HG03095 (cell line): ENCODE data around the gene PGGT1B.

ENCODE experiments used
- ATAC-seq: cut with Tn5 transposase; IDR thresholded peaks from one replicate; pipeline ENCODE4 v1.9.1; 2021; ENCODE audit warnings: moderate library complexity; ENCODE audit not compliant: unreplicated experiment

The PGGT1B gene

DNA sequence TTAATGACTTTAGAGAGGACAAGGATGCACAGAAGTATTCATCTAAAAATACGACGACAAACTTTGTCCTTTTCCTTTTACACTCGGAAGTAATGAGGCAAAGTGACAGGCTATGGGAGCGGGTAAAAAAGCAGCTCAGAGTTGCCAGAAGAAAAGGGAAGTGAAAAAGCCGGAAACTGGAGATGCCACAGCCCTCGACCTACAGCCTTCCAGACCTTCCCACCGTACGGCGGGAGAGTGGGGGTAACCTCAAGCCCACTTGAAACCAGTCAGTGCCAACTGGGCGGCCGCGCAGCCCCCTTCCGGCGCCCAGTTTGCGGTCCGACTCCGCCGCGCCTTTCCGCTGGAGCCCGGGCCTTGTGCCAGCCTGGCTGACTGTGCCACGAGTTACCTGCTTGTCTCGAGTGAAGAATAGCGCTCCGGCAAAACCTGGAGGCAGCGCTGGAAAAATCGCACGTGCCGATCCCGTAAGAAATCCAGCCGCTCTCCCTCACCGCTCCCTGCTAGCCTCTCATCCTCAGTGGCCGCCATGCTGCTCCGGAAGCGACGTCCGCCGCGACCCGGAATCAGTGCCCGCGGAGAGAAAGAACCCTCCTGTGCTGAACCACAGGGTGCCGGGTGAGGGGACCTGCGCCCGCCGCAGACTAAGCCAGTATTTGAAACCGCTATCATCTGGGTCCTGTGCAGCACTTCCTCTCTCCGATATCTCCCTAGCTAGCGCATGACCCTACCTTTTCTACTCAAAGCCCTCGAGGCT is at the start of gene PGGT1B:
PGGT1B (minus strand) TSS at position 557 of the 757 bp plus-strand sequence; CDS start at position 531, 26 bp downstream.
- peak; percentile 90 for ATAC-seq

DNA sequence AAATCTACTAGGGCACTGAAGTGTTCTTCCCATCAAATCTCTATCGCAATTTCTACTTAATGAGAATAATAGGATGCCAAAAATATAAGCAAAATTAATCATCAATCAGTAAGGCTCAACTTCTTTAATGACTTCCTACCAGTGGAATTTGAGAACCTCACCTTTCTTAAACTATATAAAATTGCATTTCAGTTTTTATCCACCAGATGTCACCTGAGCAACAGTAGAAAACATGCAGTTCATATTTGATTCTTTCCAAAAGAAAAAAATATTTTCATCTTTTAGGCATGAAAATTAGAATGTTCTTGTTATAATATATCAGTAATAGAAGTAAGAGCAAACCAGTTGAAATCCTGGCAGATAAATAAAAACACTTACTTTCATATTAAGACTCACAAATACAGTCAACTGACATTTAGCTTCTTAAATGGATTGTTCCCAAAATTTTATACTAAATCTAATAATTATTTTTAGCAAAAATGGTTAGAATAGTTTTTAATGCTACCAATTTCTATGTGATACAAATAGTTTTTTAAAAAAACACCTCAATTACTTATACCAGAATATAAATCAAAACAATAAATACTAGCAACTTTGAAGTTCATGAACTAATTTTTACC is 47.2 kb upstream of the PGGT1B start:
- ATAC-seq, result peak; percentile 54

DNA sequence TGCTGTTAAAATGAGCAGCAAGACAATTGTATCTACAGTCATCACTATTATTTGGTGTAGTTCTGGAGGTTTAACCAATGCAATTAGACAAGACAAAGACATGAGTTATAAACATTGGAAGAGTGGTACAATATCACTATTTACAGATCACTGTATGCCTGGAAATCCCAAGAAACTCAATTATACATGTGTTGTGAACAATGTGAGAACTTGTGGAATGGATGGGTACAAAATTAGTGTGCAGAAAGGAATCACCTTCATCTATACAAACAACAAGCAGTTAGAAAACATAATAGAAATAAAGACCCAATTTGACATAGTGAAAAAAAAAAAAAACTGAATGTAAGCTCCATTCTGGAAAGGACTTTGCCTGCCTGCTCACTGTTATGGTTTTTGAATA is 46.1 kb upstream of the PGGT1B start:
- no peak for ATAC-seq

DNA sequence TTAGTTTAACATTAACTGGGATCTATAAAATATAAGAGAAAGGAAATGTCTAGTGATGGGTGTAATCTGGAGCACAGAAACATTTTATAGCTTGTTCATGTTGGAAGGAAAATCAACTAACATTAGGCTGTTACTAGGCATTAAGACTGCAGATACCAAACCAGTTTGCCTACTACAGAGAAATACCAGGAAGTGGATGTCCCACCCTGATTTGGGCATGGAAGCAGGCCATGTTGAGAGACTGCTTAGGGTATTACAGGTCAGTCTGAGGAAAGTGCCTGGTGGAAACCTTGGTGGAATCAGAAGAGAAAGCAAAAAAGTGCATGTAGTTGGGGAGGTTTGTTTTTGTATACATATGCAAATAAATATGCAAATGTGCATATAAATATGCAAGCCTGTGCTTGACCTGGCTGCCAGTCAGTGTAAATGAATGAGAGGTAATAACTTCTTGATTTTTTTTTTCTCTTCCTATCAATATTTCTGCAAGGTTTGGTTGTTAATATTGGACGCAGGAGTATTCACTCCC is 43.4 kb upstream of the PGGT1B start:
- no peak for ATAC-seq

DNA sequence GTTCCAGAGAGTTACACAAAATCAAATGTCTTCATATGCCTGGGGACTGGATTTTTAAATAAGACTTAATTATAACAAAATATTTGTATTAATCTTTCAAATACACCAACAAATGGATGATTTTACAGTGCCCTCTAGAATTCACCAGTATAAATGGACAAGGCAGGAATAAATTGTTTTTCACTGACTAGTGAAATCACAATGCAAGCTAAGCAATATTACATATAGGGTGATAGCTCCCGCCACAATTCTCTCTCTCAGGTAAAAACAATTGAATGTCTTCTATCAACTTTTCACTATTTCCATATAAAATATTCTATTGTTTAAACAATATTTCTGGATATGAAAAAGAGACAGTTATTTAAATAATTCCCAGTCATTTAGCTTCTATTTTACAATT is 41.8 kb upstream of the PGGT1B start:
- ATAC-seq, result no peak

DNA sequence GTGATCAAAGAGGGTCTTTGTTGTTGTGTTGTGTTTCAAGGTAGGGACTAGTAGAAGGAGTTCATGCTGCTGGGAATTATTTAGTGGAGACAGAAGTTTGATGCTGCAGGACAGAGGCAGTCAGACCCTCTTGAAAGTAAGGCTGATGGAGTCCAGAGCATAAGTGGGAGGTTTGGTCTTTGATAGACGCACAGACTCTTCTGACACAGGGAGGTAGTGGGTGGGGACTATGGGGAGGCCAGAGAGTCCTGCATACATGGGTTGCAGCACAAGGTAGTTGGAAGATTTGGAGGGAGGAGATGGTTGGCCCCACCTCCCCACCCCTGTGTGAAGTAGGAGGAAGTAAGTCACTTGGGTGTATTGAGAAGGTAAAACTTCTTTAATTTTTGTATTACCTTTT is 36.1 kb upstream of the PGGT1B start:
- no peak for ATAC-seq

DNA sequence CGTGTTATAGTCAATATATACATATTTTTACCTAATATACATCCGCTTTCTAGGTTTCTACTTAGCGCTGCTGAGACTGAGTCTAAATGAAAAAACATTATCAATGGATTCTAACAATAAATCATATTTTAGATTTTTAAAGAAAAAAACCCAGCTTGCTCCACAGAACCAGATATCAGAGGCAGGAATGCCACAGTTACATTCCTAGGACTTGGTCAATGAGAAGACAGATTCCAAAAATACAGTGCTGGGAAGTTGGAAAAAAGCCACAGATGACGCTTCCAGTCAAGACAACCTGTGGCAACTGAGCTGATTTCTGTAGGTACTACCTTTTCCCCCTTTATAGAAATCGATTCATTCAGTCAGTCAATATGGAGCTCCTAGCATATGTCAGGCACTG is 34.4 kb upstream of the PGGT1B start:
- no peak for ATAC-seq

DNA sequence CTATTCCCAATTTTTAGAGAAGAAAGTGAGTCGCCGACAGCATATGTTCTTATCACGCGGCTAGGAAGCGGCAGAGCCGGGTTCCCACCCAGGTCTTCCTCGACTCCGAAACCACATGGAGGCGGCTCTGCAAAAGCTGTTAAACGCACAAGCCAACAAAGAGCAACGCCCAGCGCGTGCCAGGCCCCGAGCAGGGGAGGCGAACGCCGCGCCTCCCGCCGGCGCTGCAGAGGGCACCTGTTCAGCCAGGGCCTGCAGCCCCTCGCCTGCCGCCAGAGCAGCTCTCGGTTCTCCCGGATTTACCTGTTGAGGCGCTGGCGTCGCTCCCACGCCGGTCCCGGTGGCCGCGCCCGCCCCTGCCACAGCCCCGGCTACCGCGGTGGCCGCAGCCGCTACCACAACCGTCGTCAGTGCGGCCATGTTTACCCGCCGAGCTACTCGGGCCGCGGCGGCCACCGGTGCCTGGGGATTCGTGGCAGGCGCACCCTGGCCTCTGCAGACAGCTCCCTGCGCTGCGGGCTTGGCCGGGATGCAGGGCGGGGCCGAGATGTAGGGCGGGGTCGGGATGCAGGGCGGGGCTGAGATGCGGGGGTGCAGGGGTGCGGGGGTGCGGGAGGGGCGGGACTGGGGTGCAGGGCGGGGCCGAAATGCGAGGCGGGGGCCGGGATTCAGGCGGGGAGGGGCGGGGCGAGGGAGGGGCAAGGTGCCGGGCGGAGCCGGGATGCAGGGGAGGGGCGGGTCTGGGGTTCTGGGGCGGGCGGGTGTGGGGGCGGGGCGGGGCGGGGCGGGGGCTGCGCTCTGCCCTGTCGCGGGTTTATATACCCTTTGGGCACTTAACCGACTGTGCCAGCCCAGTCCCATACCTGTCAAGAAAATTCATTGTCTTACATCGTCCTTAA is 33.7 kb upstream of the PGGT1B start, which contains the start of gene CCDC112:
CCDC112 (minus strand) TSS at position 531 of the 899 bp plus-strand sequence; CDS start at position 420, 111 bp downstream.
- peak; percentile 79 for ATAC-seq

DNA sequence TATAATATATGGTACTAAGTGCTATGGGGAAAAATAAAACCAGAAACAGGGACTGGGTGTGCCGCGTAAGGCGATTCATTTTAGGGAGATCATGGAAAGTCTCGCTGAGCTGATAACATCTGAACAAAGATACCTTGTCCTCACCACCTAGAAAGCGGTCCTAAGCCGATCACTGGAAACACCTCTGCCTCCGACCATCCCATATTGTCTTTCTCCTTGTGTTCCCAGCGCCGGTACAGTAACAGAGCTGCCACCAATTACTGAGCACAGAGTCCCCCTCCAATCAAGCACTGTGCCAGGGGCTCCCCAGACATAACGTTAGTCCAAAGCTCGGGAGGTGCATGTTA is 33.1 kb upstream of the PGGT1B start:
- ATAC-seq, result no peak

DNA sequence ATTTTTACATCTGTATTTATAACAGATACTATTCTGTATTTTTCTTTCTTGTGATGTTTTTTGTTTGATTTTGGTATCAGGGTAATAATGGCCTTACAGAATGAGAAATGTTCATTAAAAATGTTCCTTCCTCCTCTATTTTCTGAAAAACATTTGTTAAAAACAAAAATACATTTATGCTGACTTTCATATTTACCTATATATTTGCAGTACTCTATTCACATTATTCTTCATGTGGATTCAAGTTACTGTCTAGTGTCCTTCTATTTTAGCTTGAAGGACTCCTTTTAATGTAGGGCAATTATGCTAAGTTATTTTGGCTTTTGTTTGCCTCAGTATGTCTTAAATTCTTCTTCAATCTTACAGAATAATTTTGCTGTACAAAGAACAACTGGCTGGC is 28.7 kb upstream of the PGGT1B start:
- no peak for ATAC-seq

DNA sequence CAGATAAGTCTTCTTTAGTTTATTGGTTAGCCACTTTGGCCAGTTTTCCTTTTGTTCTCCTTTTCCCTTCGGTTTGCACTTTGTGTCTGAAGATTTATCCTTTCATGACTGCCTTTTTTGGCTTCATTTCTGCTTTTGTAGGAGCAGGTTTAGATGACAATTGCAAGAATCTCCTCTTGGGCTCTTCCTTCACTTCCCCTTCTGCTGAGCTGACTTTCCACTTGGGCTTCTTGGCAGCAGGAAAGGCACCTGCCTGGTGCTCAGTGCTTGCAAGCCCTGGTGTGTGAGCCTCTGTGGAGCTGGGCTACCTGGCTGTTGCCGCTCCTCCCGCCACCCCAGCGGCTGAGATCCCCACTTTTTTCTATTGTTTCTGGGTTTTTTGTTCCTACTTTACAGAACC is 26.4 kb upstream of the PGGT1B start:
- ATAC-seq, result no peak

DNA sequence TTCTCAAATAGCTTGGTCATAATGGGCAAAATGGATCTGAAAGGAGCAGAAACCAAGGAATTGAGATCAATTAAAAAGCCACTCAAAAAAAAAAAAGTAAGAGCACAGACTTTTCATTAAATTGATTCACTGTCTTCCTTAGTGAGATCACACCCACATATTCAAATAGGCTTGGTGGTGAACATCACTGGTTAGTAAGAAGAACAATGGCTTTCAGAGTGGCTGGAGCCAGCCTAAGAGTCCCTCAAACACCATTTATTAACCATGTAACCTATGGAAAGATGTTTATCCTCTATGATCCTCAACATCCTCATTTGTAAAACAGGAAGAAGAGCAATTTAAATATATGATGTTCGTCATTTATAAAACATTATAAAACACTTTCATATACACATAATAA is 21.3 kb upstream of the PGGT1B start:
- no peak for ATAC-seq

DNA sequence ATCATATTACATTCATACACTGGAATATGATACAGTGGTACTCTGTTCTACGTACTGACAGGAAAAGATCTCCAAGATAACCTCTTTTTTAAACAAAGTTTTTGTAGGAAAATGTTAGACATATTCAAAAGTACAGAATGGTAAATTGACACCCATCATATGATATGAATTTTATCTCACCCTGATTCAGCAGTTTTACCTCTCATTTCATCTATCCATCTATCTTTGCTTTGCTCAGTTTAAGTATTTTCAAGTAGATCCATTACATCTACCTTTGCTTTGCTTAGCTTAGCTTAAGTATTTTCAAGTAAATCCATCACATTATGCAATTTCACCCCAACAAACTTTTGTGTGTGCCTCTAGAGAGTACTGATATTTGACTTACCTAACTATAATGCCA is 19.5 kb upstream of the PGGT1B start:
- ATAC-seq, result no peak

DNA sequence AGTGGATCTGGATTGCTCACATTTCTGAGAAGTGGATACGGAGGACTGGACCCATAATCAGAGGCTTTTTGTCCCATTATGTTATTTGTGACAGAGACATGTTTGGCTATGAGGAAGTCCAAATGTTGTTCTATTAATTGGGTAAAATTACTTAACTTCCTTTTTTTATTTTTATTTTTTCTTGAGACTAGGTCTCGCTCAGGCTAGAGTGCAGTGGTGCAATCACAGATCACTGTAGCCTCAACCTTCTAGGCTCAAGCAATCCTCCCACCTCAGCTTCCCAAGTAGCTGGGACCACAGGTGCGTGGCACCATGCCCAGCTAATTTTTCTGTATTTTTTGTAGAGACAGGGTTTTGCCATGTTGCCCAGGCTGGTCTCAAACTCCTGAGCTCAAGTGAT is 11.9 kb upstream of the PGGT1B start:
- no peak for ATAC-seq

DNA sequence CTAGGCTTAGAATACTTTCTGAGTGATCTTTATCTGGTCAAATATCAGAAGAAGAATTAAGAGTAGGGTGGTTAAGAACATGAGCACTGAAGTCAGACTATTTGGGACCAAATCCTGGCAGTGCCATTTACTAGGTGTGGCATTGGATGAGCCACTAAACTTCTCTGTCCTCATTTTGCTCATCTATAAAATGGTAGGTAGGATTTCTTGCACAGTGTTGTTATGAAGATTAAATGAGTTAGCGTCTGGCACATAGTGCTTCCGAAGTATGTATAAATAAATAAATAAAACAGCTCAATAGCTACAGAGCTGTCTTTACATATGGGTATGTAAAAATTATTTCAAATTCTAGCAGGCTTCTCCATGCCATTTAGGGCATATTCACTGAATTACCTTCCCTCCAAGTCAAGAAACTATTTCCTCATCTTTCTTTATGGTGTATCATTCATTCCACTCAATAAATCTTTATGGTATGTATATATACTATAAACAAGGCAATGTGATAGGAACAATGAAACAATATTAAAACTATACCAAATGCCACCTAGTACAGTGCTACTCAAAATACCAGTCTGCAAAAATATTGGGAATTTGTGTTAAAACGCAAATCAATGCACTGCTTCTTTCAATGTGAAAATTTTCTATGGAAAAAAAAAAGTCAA is 9.8 kb upstream of the PGGT1B start:
- no peak for ATAC-seq

DNA sequence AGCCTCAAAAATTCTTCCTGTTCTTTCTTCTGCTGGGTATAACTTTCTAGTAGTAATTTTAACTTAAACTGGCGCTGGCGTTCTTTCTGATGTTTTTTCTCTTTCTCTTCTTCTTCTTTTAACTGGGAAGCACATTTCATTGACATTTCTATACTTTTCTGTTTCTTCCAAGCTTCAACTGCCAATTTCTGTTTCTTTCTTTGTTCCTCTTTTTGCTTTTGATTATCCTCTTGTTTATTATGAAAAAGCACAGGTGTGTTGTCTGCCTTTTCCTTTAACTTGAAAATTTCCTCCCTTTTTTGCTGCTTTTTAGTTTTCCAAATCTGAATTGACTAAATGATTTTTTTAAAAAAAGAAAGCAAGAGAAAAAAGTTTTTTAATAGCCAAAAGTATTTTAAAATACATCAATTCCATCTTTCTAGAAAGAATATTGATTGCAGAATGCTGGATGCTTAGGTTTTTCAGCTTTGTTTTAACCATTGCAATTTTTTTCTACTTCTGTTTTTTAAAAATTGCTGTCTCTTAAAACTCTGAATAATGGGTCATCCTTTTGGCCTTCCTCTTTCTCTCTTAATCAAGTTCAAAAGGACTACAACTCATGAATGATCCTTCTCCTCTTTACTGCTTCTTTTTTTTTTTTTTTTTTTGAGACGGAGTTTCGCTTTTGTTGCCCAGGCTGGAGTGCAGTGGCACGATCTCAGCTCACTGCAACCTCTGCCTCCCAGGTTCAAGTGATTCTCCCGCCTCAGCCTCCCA is 8.8 kb upstream of the PGGT1B start:
- no peak for ATAC-seq

DNA sequence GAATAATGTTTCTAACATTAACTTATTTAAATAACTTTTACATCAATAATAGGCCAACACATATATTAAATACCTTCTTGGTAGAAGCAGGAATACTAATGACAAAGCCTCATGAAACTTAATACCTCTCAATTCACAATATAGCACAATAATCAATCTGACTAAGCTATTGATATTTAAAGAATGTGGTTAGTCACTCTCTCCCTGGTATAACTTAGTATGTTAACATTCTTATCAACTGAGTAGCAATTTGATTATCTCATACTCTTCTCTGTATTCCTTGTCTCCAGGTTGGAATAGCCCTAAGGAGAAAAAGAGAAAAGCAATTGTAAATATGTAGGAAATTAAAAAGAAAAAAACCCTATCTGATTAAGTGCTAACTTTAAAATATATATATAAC is 4.9 kb upstream of the PGGT1B start:
- ATAC-seq, result no peak

DNA sequence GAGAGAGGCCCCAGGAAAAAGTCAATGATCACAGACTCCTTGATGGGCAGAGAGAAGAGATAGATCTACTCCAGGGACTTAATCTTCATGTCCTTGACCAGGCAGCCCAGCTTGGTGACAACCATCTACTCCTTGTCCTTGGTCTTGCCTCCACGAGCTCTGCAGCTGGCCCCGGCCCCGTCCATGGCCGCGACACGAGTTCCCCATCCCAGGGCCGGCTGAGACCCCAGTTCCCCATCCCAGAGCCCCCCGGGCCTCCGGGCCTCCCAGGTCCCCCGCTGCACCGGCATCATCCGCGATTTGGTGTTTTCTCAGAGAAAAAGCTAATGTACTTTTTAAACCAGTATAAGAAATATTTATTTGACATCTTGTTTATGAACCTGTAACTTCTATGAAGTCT is 2.5 kb upstream of the PGGT1B start:
- ATAC-seq, result no peak

DNA sequence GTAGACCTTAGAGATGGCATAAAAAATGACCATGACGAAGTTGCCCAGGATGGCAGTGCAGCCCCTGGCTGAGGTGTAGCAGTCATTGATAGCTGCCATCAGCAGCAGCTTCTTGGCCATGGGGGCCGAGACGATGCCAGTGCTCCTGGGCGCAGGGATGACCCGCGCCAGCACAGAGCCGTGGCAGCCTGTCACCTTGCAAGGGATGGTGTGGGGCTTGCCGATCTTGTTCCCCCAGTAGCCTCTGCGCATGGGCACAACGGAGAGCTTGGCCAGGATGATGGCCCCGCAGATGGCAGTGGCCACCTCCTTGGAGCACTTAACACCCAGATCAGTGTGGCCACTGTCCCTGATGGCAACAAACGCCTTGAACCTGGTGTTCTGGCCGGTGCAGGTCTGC is 2.1 kb upstream of the PGGT1B start:
- no peak for ATAC-seq

DNA sequence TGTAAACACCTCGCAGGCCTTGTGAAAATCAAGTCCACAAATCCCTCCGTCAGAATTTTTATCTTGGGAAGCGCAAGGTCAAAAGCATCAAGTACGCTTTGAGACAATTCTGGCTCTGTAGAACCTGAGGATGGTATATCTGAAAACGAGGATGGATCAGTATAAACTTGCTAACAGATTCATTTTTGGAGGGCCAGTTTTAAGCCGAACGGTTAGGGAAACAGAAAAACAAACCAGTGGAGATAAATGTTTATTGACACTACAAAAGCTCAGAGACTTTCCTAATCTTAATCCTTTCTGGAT is 352 bp upstream of the PGGT1B start:
- ATAC-seq, result no peak

DNA sequence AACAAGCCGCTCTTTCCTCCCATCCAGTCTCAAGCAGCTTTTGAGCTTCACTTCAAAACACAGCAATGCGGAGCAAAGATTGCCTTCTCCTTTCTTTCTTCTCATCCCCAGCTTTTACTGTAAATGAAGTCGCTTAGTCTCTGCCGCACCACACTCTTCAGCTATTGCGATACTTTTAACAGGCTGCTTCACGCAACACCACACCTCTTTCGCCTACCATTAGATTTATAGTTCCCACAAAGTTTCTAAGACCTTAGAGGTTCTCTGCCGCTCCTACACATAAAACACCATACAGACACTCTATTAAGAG is 711 bp downstream of the PGGT1B start:
- peak; percentile 35 for ATAC-seq
